Activated CD4-positive, alpha-beta T cell treated with anti-CD3 and anti-CD28 coated beads, Interleukin-2, amount 10 ng/mL, durations not matched to agents 24 days and 14 days (primary cell): ENCODE measurements around the gene C14orf132. TPM values are rescaled to one million over a fixed set of nuclear protein-coding genes. Genes with fewer than 3 reads are reported as not detected.

Experiments
- DNase-seq: peaks from one replicate; pipeline ENCODE4 v3.0.0; 2022
- H3K27ac Mint-ChIP-seq: one replicate; pipeline ENCODE4 v1.8.0; 2022; ENCODE audit warnings: mild to moderate bottlenecking, mixed read lengths
- H3K27me3 Mint-ChIP-seq: one replicate; pipeline ENCODE4 v1.8.0; 2022; ENCODE audit warnings: mixed read lengths
- H3K36me3 Mint-ChIP-seq: one replicate; pipeline ENCODE4 v1.8.0; 2022; ENCODE audit warnings: low read depth, mild to moderate bottlenecking, mixed read lengths
- H3K4me1 Mint-ChIP-seq: one replicate; pipeline ENCODE4 v1.8.0; 2021; ENCODE audit warnings: mixed read lengths
- H3K4me3 Mint-ChIP-seq: one replicate; pipeline ENCODE4 v1.8.0; 2022; ENCODE audit warnings: mild to moderate bottlenecking, moderate library complexity, mixed read lengths
- H3K9me3 Mint-ChIP-seq: one replicate; pipeline ENCODE4 v1.8.0; 2021; ENCODE audit warnings: mixed read lengths
- intact Hi-C: fragments of 100-400 bp; cut with micrococcal nuclease; formaldehyde crosslinking; loops from one replicate; pipeline ENCODE4 v1.15.1; 2023
- total RNA-seq: library from RNA; stranded (reverse); gene quantifications from 2 replicates; pipeline ENCODE4 v1.2.3, GENCODE V29; 2022

The C14orf132 gene
- total RNA-seq, 1 donor from 2014 or later: 0.47 TPM

DNA sequence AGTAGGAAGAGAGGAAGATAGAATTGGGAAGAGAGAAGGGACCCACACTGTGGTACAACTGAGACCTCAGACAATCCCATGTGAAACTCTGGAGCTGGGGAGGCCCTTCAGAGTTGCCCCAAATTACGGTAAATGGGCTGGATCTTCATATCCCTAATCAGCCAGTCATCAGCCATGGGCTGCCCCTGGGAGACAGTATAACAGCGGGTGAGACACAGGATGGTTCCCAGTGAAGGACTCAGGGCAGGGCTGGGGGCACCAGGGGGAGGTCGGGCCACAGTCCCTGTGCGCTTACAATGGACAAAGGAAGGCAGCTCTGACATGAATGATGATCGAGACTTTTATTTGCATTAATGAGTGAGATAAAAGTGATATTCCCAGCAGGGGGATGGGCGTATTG lies 91.2 kb downstream of the C14orf132 start:
- H3K4me3 Mint-ChIP-seq: no peak overlapping the region

DNA sequence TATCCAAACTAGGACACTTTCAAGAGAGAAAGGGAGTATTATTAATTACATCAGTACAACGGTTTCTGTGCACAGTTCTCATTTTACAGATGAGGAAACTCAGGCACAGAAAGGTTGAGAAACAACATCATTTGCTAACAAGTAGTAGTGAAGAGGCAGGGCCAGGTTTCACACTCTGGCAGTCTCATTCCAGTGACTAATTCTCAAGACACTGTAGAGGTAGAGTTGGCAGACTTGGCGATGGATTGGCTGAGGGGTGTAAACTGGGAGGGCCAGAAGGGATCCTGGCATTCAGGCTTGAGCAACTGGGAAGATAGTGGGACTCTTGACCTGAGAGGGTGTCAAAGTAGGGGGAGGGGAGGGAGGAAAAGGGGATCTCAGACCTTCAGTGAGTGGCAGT lies 91.7 kb downstream of the C14orf132 start:
- Mint-ChIP-seq H3K27me3 (peaks cover 4% of the 10 kb centered on the region), H3K9me3 (no peaks in the 10 kb centered on the region), H3K4me3 (no peak overlapping the region), H3K36me3 (no peaks in the 10 kb centered on the region), H3K4me1 (peaks cover 8% of the 10 kb centered on the region), H3K27ac (no peak overlapping the region)
- intact Hi-C loops: no loop called here
- no peak for DNase-seq

More for the DNA sequence above, 91.2 kb downstream of the C14orf132 start:
- no peaks in the 10 kb centered on the region for H3K36me3 Mint-ChIP-seq
- peaks cover 4% of the 10 kb centered on the region for H3K27me3 Mint-ChIP-seq
- DNase-seq: no peak
- peaks cover 9% of the 10 kb centered on the region for H3K4me1 Mint-ChIP-seq
- H3K9me3 Mint-ChIP-seq: no peaks in the 10 kb centered on the region
- no peak overlapping the region for H3K27ac Mint-ChIP-seq
- intact Hi-C loops: no loop called here

DNA sequence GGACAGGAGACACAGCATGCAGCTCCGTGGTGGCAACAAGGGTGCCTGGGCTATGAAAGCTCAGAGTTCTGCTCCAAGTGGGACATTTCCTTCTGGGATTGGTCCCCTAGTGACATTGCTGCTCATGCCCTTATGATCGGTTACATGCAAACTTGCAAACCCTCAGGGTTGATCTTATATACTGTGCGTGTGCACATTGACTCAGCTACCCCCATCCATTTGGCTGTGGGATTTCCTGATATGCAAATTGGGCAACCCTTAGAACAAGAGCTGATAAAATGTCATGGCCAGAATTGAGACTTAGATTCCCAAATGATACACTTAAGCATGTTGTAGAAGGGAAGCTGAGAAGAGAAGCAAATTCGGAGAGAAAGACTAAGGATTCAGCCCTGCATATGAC lies 92.7 kb downstream of the C14orf132 start:
- Mint-ChIP-seq H3K27ac (no peak overlapping the region), H3K36me3 (no peaks in the 10 kb centered on the region), H3K4me3 (no peak overlapping the region), H3K9me3 (no peaks in the 10 kb centered on the region), H3K4me1 (no peaks in the 10 kb centered on the region), H3K27me3 (peaks cover 4% of the 10 kb centered on the region)
- no peak for DNase-seq
- intact Hi-C loops: no loop called here

DNA sequence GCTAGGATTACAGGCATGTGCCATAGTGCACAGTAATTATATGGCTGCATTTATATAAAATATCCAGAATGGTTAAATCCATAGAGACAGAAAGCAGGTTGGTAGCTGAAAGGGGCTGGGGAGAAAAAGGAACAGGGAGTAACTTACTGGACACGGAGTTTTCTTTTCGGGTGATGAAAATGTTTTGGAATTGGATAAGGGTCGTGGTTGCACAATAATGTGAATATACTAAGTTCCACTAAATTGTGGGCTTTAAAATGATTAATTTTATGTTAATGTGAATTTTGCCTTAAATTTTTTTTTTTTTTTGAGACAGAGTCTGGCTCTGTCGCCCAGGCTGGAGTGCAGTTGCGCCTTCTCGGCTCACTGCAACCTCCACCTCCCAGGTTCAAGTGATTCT lies 95.3 kb downstream of the C14orf132 start:
- Mint-ChIP-seq H3K9me3 (peaks cover 4% of the 10 kb centered on the region), H3K4me3 (no peak overlapping the region), H3K27ac (no peak overlapping the region), H3K36me3 (no peaks in the 10 kb centered on the region), H3K4me1 (no peaks in the 10 kb centered on the region), H3K27me3 (peaks cover 4% of the 10 kb centered on the region)
- no peak for DNase-seq
- intact Hi-C loops: no loop called here

DNA sequence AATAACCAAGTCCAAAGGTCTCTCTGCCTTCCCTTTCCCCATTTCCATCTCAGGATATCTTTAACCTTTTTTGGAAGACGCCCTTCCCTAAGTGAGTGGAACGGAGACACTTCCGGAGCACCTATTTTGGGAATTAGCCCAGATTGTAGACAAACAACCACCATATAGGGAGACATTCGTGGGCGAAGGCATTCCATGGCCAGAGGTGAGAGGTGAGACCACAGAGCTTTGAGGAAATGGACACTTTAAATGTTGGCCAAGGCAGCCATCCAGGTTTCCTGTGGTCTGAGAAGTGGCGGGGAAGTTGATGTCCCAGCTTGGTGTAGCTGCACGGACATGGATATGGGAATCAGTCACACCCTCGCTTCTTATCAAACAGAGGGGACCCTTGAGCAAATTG lies 96.1 kb downstream of the C14orf132 start:
- Mint-ChIP-seq H3K4me1 (no peaks in the 10 kb centered on the region), H3K27ac (no peak overlapping the region), H3K9me3 (peaks cover 4% of the 10 kb centered on the region), H3K36me3 (no peaks in the 10 kb centered on the region), H3K27me3 (peaks cover 4% of the 10 kb centered on the region), H3K4me3 (no peak overlapping the region)
- intact Hi-C loops: no loop called here
- DNase-seq: no peak

DNA sequence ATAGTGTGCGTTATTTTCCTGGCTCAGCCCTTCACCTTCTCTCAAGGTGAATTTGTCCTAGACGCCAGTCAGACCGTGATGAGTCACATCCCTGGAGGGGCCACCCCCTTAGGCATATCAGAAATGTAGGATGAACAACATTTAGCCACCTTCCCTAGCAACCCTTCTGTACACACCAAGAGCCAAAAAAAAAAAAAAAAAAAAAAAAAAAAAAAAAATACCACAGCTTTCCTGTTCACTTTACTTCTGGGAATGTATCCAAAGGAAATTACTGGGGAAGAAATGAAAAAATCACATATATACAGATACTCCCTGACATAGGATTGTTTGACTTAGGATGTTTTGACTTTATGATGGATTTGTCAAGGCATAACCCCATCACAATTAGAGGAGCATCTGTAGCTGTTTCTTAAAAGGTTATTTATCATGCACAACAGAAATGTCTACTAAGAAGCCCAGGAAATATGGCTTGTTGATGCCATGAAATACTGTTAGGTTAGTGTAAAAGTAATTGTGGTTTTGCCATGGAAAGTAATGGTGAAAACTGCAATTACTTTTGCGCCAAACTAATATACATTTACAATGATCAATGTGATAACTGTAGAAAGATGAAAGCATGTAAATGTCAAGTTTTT lies 97.3 kb downstream of the C14orf132 start:
- H3K4me1 Mint-ChIP-seq: no peaks in the 10 kb centered on the region
- intact Hi-C loops: no loop called here
- no peak overlapping the region for H3K27ac Mint-ChIP-seq
- DNase-seq: no peak
- H3K4me3 Mint-ChIP-seq: no peak overlapping the region
- no peaks in the 10 kb centered on the region for H3K36me3 Mint-ChIP-seq
- peaks cover 4% of the 10 kb centered on the region for H3K27me3 Mint-ChIP-seq
- H3K9me3 Mint-ChIP-seq: peaks cover 4% of the 10 kb centered on the region

DNA sequence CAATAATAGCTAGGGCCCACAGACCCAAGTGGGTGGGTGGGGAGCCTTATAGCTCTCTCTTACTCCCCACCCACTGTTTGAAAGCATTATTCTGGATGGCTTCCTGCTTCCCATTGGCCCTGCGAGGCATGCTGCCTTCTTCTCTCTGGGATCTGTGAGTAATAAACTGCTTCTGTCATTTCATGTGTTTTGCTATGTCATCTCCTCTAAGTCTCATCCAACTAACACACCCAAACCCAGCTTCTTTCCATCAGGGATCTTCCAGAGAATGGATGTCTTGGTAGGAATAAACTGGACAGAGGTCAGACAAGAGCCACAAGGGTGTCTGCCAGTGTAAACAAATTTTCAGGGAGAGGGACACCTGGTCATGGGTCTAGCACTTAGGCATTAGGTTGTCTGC lies 99.1 kb downstream of the C14orf132 start:
- intact Hi-C loops: no loop called here
- no peak for DNase-seq
- Mint-ChIP-seq H3K27me3 (peaks cover 2% of the 10 kb centered on the region), H3K4me3 (no peak overlapping the region), H3K9me3 (peaks cover 4% of the 10 kb centered on the region), H3K36me3 (no peaks in the 10 kb centered on the region), H3K4me1 (no peaks in the 10 kb centered on the region), H3K27ac (no peak overlapping the region)

DNA sequence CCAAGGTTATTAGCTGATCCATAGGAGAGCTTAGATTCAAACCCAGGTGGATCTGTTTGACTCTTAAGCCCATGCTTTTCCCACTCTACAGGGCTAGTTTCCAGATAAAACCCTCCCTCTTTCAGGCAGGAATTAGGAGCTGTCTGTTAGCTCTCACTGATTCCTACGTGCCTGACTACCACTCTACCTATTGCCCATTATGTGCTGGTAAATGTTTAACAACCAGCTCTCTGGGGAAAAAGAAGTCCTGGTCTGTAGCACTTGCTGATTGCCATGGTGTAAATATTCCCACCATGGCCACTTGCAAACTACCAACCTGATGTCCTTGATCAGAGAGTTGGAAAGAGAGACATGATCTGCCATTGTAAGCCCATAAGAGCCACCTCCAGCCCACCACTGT lies 100.0 kb downstream of the C14orf132 start:
- peaks cover 4% of the 10 kb centered on the region for H3K9me3 Mint-ChIP-seq
- H3K36me3 Mint-ChIP-seq: no peaks in the 10 kb centered on the region
- no peak overlapping the region for H3K27ac Mint-ChIP-seq
- DNase-seq: no peak
- no peak overlapping the region for H3K4me3 Mint-ChIP-seq
- H3K4me1 Mint-ChIP-seq: no peaks in the 10 kb centered on the region
- H3K27me3 Mint-ChIP-seq: peaks cover 2% of the 10 kb centered on the region
- intact Hi-C loops: no loop called here

DNA sequence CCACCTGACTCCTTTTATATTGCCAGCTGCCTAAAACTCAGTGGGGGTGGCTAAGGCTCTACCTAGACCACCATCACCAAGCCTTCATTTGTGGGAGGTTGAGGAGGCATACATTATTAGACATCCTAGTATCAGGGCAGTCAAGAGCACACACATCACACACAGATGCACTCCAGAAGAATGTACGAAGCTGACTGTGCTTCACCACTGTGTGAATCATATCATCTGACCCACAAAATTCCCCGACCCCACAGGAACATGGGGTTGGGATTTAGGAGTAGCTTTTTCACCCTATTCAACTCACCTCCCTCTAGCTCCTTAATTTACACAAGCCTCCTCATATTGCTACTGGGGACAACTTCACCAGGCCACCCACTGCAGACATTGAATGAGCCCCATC lies 100.7 kb downstream of the C14orf132 start:
- Mint-ChIP-seq H3K27ac (no peak overlapping the region), H3K36me3 (no peaks in the 10 kb centered on the region), H3K9me3 (peaks cover 4% of the 10 kb centered on the region), H3K27me3 (peaks cover 2% of the 10 kb centered on the region), H3K4me1 (no peaks in the 10 kb centered on the region), H3K4me3 (no peak overlapping the region)
- no peak for DNase-seq
- intact Hi-C loops: no loop called here

DNA sequence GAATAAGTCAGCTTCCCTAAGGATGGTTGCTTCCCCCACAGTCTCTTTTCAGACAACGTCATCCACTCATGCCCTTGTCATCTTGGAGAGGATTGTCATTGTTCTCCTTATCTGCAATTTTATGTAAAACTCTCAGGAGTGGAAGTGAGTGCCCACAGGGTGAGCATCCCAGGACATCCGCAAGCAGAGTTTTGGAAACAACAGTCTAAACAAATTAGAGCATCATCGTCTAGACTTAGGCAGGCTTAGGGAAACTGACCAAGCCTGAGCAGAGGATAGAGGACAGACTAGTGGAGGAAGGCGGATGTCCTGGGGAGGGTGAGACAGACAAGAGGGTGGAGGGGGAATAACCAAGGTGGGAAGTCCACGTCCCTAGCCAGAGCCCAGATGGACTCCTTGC lies 101.8 kb downstream of the C14orf132 start:
- Mint-ChIP-seq H3K36me3 (no peaks in the 10 kb centered on the region), H3K4me1 (no peaks in the 10 kb centered on the region), H3K4me3 (no peak overlapping the region), H3K27ac (no peak overlapping the region), H3K9me3 (peaks cover 4% of the 10 kb centered on the region), H3K27me3 (peaks cover 2% of the 10 kb centered on the region)
- intact Hi-C loops: no loop called here
- no peak for DNase-seq

Other genes starting within 250 kb of the C14orf132 start
- not detected in 2 replicates for gene TUNAR, start 162.5 kb upstream of the C14orf132 start, total RNA-seq
- gene BDKRB2, start 165.5 kb downstream of the C14orf132 start, total RNA-seq: not detected in 2 replicates
- gene BDKRB1, start 216.8 kb downstream of the C14orf132 start, total RNA-seq: not detected in 2 replicates